Activated CD4-positive, alpha-beta T cell treated with anti-CD3 and anti-CD28 coated beads, Interleukin-2, Interleukin-6, amounts not matched to agents 100 ng/mL and 50 ng/mL, durations not matched to agents 16 hours and 8 hours (primary cell): Measurements from ENCODE around the gene LPXN.

Experiments used
- DNase-seq: peaks from one replicate; pipeline ENCODE4 v3.0.0-alpha.2; 2020

The LPXN gene

GRCh38 chr11:58511636-58512035 lies 64.0 kb downstream of the LPXN start:
- no peak for DNase-seq

DNA sequence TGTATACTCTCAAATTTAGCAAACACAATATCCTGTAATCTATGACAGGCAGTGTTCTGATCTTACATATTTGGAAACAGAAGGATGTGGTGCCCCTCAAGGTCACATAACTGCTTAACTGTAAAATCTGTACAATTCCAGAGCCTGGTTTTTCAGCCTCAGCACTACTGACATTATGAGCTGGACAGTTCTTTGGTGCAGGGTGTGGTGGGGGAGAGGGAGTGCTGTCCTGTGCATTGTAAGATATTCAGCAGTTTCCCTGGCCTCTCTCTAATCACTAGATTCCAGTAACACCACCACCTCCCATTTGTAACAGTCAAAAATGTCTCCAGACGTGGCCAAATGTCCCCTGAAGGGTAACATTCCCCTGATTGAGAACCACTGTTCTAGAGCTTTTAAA lies 65.9 kb downstream of the LPXN start:
- no peak for DNase-seq

DNA sequence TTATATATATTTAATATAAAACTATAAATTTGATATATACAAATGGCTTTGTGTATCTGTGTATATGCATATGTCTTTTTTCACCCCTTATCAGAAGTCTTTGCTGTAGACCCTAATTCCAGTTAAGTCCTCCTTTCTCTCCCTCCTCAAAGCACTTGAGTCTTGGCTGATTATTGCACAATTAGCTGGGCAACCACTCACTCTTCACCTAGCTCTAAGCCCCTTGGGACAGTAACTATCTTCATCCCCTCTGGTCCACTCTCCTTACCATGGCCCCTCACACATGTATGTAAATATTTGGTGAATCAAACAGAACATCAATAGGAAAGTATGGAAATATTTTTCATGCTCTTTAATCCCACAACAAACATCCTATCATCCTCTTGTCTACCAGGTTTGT lies 66.8 kb downstream of the LPXN start:
- DNase-seq: no peak

DNA sequence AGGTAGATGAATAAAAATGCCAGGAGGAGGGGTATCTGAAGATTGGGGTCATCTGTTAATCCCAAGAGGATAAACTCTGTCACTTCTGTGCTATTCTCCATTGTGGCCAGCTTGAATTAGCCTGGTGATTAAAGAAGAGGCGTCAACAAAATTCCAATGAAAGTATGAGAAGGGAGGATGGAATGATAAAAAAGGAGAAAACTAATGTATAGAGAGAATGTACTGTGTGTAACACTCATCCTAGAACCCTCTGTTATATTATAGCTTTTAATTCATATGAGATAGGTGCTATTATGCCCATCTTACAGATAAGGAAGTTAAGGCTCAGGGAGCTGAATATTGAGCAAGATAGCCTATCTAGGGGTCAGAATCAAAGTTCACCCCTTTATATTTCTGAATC lies 67.7 kb downstream of the LPXN start, which contains the start of gene OR5B21:
OR5B21 (minus strand) TSS at position 101 of the 400 bp plus-strand sequence; CDS start at position 101, 0 bp downstream.
- DNase-seq: no peak

DNA sequence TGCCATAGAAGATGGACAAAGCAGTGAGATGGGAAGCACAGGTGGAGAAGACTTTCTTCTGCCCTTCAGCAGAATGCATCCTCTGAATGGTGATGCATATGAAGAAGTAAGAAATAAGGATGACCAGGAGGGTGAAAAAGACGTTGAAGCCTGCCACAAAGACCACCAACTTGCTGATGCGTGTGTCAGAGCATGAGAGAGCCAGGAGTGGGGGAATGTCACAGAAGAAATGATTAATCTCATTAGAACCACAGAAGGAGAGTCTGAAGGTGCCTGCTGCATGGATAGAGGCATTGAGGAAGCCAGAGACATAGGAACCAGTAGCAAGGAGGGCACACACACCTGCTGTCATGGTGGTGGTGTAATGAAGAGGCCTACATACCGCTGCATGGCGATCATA lies 68.3 kb downstream of the LPXN start:
- no peak for DNase-seq

GRCh38 chr11:58506935-58507334 lies 68.7 kb downstream of the LPXN start:
- DNase-seq: no peak

DNA sequence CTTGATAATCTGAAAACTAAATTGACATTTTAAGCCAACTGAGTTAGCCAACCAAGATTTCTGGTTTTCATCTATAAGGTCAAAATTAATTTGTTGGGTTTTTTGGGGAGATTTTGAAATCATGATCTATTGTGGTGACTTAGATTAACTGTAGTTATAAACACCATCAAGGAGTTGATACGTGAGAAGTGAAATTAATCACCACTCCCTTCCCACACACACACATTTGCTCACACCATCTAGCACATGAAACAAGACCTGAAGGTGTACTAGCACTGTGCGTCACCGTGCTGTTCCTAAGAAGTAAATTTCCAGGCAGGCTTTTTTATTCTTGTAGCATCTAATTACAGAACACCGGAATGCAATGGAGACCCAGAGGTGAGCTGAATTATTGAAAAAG lies 69.8 kb downstream of the LPXN start:
- peak; percentile 3 for DNase-seq

DNA sequence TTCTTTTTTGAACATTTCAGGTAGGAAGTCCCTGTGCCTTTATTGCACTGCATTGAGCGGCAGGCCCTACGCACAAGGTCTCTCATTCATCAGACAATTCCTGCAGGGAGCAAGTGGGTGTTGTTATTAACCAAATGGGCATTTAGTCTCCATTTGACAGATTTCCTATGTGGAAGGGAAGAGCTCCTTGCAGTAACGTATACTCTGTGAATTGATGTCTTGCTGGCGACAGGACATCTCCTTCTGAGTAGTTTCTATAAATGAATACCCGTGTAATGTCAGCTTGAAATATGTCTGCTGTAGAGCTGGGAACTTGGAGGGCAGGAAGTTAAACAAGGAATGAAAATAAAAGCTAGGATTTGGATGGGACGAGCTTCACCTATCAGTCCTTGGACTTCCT lies 71.4 kb downstream of the LPXN start:
- DNase-seq: no peak

- DNase-seq: no peak
Measured at GRCh38 chr11:58503361-58503856, 72.2 kb downstream of the LPXN start.

- DNase-seq: no peak
Measured at GRCh38 chr11:58502004-58502403, 73.7 kb downstream of the LPXN start.

- DNase-seq: no peak
Measured at GRCh38 chr11:58498464-58498863, 77.2 kb downstream of the LPXN start.

DNA sequence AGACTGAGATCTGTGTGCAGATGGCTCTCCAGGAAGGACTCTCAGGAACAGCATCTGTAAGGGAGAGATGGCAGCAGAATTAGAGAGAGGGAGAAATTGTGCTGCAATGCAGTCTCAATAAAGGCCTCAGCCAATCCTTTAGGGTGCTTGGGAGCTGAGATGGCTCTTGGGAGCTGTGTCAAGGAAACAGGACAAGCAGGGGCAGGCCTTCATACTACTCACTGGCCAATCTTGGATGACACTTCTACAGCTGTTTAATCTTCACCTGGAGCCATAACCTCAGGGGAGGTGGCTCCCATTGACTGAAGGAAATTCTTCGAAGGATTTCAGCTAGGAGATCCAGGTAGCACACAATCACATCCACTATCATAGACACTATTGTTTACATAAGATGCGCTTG lies 77.7 kb downstream of the LPXN start:
- no peak for DNase-seq

- DNase-seq: no peak
Measured at GRCh38 chr11:58495906-58496305, 79.8 kb downstream of the LPXN start.

DNA sequence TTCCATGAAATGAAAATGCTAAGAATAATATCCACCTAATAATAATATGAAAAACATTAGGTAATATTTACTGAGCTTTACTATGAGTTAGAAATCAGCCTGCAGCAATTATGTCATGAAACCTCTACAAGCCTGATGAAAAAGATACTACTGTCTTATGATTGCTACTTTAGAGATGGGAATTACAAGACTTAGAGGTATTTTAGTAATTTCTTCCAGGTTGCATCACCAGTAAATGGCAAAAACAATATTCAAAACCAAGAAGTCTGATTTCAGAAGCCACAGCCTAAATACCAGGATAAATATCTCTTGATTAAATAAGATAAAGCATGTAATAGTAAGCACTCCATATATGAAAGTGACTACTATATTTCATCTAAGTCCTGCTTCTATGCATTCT lies 81.6 kb downstream of the LPXN start:
- DNase-seq: no peak

GRCh38 chr11:58493676-58494075 lies 82.0 kb downstream of the LPXN start:
- DNase-seq: no peak

DNA sequence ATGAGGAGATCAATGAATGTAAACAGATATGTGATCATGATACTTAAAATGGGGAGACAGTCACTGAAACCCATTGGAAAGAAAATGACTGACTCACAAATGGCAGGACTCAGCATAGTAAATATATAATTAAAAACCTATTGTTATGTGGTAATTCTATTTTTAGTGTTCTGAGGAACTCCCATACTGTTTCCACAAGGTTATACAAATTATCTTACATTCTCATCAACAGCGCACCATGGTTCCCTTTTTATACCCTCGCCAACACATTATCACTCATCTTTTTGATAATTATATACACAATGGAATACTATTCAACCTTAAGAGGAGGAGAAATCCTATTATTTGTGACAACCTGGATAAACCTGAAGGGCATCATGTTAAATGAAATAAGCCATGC lies 84.8 kb downstream of the LPXN start:
- DNase-seq: no peak

DNA sequence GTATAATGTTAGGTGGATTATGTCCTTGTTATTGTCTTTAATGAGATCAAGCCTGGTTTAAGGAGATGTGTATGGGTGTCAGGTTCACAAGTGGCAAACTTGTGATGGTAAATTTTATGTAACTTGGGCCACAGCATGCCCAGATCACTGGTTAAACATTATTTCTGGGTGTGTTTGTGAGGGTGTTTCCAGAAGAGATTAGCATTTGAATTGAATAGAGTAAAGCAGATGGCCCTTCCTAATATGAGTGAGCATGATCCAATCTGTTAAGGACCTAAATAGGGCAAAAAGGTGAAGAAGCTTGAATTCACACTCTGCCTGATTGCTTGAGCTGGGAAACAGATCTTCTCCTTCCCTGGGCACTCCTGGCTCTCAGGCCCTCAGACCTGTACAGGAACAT lies 88.5 kb downstream of the LPXN start:
- DNase-seq: no peak

GRCh38 chr11:58485961-58486360 lies 89.7 kb downstream of the LPXN start:
- DNase-seq: no peak
